SK-N-SH treated with all-trans-retinoic acid at 6 μM for 48 hours (cell line): Measurements from ENCODE around the gene FAM219B.
A peak's percentile ranks its signal among the peaks of the same experiment; 100 is the strongest.

ENCODE experiments used
- ATAC-seq: fragments of 200-7000 bp; cut with Tn5 transposase; 3 replicates; pipeline ENCODE4 v1.9.1; 2020; ENCODE audit warnings: mild to moderate bottlenecking, moderate library complexity
- ARNTL ChIP-seq: fragments of 450-650 bp; formaldehyde crosslinking; IDR thresholded peaks from 2 replicates; pipeline ENCODE4 v1.5.0; 2020; ENCODE audit warnings: low read depth, mild to moderate bottlenecking, moderate library complexity, borderline replicate concordance
- BACH2 ChIP-seq: fragments of 250-450 bp; sonication (Bioruptor Pico); IDR thresholded peaks from 2 replicates; pipeline ENCODE4 v1.9.0; 2021; ENCODE audit warnings: mild to moderate bottlenecking, borderline replicate concordance
- CSDC2 ChIP-seq: fragments of 250-450 bp; sonication (Bioruptor Pico); IDR thresholded peaks from 2 replicates; pipeline ENCODE4 v1.5.0; 2020; ENCODE audit warnings: mild to moderate bottlenecking, moderate library complexity
- CSRNP3 ChIP-seq: fragments of 250-450 bp; sonication (Bioruptor Pico); IDR thresholded peaks from 2 replicates; pipeline ENCODE4 v1.5.1; 2021; ENCODE audit warnings: mild to moderate bottlenecking, moderate library complexity
- ESRRG ChIP-seq: fragments of 250-450 bp; sonication (Bioruptor Pico); IDR thresholded peaks from 2 replicates; pipeline ENCODE4 v1.6.1; 2021; ENCODE audit warnings: mild to moderate bottlenecking
- GLIS3 ChIP-seq: fragments of 250-450 bp; sonication (Bioruptor Pico); IDR thresholded peaks from 2 replicates; pipeline ENCODE4 v1.5.0; 2020; ENCODE audit warnings: mild to moderate bottlenecking, moderate library complexity
- ISL1 ChIP-seq: fragments of 250-450 bp; sonication (Bioruptor Pico); IDR thresholded peaks from 2 replicates; pipeline ENCODE4 v2.1.2; 2022; ENCODE audit warnings: mild to moderate bottlenecking, moderate library complexity
- RARB ChIP-seq: fragments of 250-450 bp; sonication (Bioruptor Pico); IDR thresholded peaks from 2 replicates; pipeline ENCODE4 v1.8.0; 2021; ENCODE audit warnings: mild to moderate bottlenecking, moderate library complexity
- SNAI2 ChIP-seq: fragments of 250-450 bp; sonication (Bioruptor Pico); IDR thresholded peaks from 2 replicates; pipeline ENCODE4 v1.5.0; 2020; ENCODE audit warnings: mild to moderate bottlenecking, moderate library complexity
- TCF4 ChIP-seq: fragments of 250-450 bp; sonication (Bioruptor Pico); IDR thresholded peaks from 2 replicates; pipeline ENCODE4 v1.8.0; 2021; ENCODE audit warnings: mild to moderate bottlenecking, moderate library complexity, borderline replicate concordance
- TOX ChIP-seq: fragments of 250-450 bp; sonication (Bioruptor Pico); IDR thresholded peaks from 2 replicates; pipeline ENCODE4 v1.8.0; 2021; ENCODE audit warnings: mild to moderate bottlenecking, moderate library complexity, borderline replicate concordance
- TSHZ2 ChIP-seq: fragments of 250-450 bp; sonication (Bioruptor Pico); IDR thresholded peaks from 2 replicates; pipeline ENCODE4 v1.5.0; 2020; ENCODE audit warnings: mild to moderate bottlenecking, moderate library complexity
- ZFP3 ChIP-seq: fragments of 250-450 bp; sonication (Bioruptor Pico); IDR thresholded peaks from 2 replicates; pipeline ENCODE4 v1.5.0; 2020; ENCODE audit warnings: mild to moderate bottlenecking, moderate library complexity
- ZFP30 ChIP-seq: fragments of 450-650 bp; formaldehyde crosslinking; IDR thresholded peaks from 2 replicates; pipeline ENCODE4 v1.5.0; 2022; ENCODE audit warnings: mild to moderate bottlenecking, moderate library complexity
- ZNF565 ChIP-seq: fragments of 450-650 bp; formaldehyde crosslinking; conservative IDR thresholded peaks from 2 replicates; pipeline ENCODE4 v1.5.0; 2020; ENCODE audit warnings: low read depth, mild to moderate bottlenecking, moderate library complexity
- ZNF70 ChIP-seq: fragments of 450-650 bp; formaldehyde crosslinking; IDR thresholded peaks from 2 replicates; pipeline ENCODE4 v1.5.0; 2020; ENCODE audit warnings: mild to moderate bottlenecking, moderate library complexity
- ZNF8 ChIP-seq: fragments of 450-650 bp; formaldehyde crosslinking; IDR thresholded peaks from 2 replicates; pipeline ENCODE4 v1.5.0; 2020; ENCODE audit warnings: mild to moderate bottlenecking, moderate library complexity
- TF ChIP-seq, protein P1 (sequence below): fragments of 250-450 bp; sonication (Bioruptor Pico); IDR thresholded peaks from 2 replicates; pipeline ENCODE4 v1.8.0; 2020; ENCODE audit warnings: mild to moderate bottlenecking, moderate library complexity, borderline replicate concordance
- TF ChIP-seq, protein P2 (sequence below): fragments of 250-450 bp; sonication (Bioruptor Pico); IDR thresholded peaks from 2 replicates; pipeline ENCODE4 v1.5.1; 2020; ENCODE audit warnings: low read depth, mild to moderate bottlenecking, moderate library complexity

Gene FAM219B

GRCh38 chr15:74907163-74907870 is 666 bp upstream of the FAM219B start:
- TF ChIP-seq TCF4 (CRISPR knock-in tag) (no peak), RARB (CRISPR knock-in tag) (no peak), ISL1 (CRISPR knock-in tag) (no peak), BACH2 (CRISPR knock-in tag) (no peak), ZFP3 (CRISPR knock-in tag) (no peak)
- TF ChIP-seq, protein P1, sequence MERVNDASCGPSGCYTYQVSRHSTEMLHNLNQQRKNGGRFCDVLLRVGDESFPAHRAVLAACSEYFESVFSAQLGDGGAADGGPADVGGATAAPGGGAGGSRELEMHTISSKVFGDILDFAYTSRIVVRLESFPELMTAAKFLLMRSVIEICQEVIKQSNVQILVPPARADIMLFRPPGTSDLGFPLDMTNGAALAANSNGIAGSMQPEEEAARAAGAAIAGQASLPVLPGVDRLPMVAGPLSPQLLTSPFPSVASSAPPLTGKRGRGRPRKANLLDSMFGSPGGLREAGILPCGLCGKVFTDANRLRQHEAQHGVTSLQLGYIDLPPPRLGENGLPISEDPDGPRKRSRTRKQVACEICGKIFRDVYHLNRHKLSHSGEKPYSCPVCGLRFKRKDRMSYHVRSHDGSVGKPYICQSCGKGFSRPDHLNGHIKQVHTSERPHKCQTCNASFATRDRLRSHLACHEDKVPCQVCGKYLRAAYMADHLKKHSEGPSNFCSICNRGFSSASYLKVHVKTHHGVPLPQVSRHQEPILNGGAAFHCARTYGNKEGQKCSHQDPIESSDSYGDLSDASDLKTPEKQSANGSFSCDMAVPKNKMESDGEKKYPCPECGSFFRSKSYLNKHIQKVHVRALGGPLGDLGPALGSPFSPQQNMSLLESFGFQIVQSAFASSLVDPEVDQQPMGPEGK (CRISPR knock-in tag) = no peak
- ATAC-seq = peak; percentile 7

GRCh38 chr15:74906067-74906449 is 593 bp downstream of the FAM219B start:
- peak; percentile 61 for ATAC-seq
- TF ChIP-seq TSHZ2 (CRISPR knock-in tag) (no peak), SNAI2 (CRISPR knock-in tag) (no peak), ZFP3 (CRISPR knock-in tag) (no peak), BACH2 (CRISPR knock-in tag) (no peak), ISL1 (CRISPR knock-in tag) (no peak), ESRRG (CRISPR knock-in tag) (no peak), ZFP30 (CRISPR knock-in tag) (no peak), ZNF565 (CRISPR knock-in tag) (no peak), CSRNP3 (CRISPR knock-in tag) (no peak), GLIS3 (CRISPR knock-in tag) (no peak), CSDC2 (no peak), ZNF70 (no peak), TOX (no peak), ZNF8 (CRISPR knock-in tag) (no peak), ARNTL (no peak), TCF4 (CRISPR knock-in tag) (no peak)
- TF ChIP-seq, protein P2, sequence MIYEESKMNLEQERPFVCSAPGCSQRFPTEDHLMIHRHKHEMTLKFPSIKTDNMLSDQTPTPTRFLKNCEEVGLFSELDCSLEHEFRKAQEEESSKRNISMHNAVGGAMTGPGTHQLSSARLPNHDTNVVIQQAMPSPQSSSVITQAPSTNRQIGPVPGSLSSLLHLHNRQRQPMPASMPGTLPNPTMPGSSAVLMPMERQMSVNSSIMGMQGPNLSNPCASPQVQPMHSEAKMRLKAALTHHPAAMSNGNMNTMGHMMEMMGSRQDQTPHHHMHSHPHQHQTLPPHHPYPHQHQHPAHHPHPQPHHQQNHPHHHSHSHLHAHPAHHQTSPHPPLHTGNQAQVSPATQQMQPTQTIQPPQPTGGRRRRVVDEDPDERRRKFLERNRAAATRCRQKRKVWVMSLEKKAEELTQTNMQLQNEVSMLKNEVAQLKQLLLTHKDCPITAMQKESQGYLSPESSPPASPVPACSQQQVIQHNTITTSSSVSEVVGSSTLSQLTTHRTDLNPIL = no peak
- TF ChIP-seq, protein P1 (CRISPR knock-in tag) = no peak
- TF ChIP-seq, all 23 proteins: peak for 0

DNA sequence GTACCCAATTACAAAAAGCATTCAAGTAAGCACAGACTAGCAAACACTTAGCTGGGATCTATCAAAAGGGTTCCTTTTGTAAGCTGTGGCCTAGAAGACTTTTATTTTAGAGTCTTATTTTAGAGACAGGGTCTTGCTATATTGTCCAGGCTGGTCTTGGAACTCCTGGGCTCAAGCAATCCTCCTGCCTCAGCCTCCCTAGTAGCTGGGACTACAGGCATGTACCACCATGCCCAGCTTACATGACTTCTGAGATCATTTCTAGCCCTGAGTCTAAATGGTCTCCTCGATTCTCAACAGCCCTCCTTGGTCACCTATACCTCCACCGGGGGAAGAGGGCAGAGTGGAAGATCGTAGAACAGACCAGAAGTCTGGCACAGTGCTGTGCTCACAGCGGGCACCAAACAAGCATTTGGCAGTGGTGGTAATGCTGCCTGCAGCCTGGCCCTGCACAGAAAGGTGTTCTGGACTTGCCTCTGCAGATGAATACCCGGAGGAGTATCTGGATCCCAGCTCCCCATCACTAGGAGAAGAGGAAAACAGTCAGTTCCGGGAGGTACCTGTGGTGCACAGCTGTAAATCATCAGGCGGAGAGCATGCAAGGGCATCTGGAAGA is 2.4 kb downstream of the FAM219B start:
- ATAC-seq = no peak
- TF ChIP-seq ARNTL (no peak), ZNF565 (CRISPR knock-in tag) (no peak), TSHZ2 (CRISPR knock-in tag) (no peak), ZFP30 (CRISPR knock-in tag) (no peak), ISL1 (CRISPR knock-in tag) (no peak), ESRRG (CRISPR knock-in tag) (no peak), ZNF70 (no peak)
- TF ChIP-seq, protein P2 = no peak
